ENCODE results near the gene ASPHD2.
"Not testable (repeated sequence)": the region's sequence is repeated elsewhere in the genome, so short reads cannot be mapped to it uniquely, and the experiment has no call there.

The ASPHD2 gene

DNA sequence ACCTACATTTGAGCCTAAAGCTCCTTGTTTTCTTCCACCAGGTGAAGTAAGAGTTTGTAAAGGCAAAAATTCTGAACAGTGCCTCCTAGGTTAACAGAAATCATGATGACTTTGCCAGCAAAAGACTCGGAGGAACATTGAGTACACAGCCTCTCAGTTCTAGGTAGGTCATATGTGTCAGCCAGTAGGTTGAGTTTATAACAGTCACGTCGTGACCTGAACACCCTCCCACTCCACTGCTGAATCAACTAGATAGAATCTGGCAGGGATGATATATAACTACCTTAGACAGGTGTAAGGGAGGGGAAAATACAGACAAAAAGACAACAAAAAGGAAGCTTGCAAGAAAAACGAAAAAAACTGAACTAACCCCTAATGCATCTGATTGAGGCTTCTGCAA, 12.8 kb upstream of the ASPHD2 start:
- no peak for DNase-seq

DNA sequence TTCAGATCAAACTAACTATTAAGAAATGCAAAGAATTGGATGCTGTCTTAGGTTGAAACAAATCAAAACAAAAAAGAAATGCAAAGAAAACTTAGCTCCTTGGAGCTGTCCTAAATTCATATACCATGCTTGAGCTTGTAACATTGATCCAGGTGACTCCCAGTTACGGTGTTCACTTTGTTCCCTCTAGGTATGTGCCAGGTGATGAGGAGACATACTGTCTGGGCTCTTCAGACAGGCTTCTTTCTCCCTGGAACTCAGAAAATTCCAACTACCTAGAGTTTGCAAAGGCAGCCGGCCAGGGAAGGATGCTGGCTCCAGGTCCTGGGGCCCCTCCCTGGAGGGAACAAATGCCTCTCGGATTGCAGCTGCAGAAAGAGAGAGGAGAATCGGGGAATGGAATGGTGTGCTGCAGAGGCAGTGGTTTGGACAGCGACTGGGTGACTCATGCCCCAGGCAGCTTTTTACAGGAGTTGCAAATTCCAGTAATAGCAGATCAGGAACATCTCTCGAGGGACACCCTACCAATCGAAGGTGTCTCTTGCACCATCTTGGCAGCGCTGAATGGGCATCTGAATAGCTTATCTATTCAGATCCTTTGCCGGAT, 12.3 kb upstream of the ASPHD2 start:
- DNase-seq: no peak

DNA sequence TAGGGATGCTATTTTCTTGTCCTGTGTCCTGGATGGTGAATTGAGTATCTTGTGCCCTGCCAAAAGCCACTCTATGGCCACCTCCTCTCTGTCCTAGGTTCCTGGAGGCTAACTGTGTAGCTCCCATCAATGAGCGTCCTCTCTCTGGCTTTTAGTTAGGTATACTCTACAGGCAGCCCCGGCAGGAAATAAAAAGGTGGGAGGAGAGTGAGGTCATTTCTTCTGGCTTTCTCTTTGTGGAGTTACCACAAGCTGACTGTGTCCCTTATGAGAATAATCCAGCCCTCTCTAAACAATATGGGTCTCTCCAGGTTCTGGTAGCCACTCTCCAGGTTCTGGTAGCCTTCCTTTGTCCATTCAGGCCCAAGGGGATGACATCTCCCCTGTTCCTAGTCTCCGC, 11.7 kb upstream of the ASPHD2 start:
- no peak for DNase-seq

DNA sequence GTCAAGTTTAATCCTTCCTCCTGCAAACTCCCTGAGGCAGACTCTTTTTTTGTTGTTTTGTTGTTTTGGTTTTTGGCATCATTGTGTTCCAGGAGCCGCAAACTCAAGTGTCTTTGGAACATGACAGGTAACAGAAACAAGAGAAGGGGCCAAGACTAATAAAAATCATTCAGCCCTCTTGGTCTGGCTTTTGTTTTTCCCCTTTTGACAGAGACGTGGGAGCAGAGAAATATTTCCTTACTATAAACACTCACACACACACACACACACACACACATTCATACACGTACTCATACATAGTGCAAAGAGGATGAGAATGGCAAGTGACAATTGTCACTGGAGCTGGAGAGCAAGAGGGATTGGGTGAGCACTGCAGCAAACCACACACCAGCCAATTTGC, 10.4 kb upstream of the ASPHD2 start:
- DNase-seq: no peak

DNA sequence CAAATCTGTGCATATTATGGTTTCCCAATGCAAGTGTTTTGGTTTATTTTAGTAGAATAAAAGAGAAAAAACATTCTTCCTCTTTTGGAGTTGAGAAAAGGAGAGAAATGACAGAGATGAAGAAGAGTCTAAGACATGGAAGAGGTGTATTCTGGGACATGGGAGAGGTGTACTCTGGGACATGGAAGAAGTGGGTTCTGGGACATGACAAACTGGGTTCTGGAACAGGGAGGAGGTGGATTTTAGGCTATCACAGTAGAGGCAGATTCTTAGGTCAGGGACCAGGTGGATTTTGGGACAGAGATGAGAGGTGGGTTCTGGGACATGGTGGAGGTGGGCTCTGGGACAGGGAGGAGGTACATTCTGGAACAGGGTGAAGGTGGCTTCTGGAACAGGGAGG, 2.1 kb upstream of the ASPHD2 start:
- DNase-seq: no peak

DNA sequence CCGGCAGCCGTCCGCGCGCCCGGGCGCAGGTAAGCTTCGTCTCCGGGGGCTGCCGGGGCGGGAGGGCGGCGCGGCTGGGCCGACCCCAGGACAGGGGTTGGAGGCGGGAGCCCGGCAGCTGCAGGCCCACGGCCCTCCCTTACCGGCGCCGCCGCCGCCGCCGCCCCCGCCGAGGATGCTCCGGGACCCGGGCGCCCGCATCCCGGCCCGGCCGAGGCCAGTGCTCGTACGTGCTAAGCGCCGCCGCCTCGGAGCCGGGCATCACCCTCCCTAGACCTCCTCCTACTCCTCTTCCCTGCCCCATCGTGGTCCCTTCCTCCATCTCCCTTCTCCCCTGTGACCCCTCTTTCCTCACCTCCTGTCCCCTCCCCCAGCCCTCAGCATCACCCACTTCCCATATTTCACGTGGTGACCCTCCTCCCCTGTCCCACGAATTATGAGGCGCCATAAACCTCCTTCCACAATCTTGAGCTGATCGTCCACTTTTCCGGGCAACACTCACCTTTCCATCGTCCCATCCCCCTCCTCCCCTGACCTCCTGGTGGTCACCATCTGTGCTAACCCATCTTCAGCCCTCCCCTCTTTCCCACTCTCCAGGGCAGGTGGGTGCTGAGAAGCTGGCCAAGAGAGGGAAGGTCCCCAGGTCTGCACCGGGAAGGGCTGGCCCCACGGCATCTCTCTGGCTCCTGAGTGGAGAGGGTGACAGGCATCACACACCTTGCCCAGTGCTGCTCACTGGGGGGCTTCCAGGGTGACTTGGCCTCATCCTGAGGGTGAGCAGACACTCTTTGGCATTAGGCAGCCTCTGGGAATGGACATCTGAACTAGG, 612 bp downstream of the ASPHD2 start:
- no peak for DNase-seq

DNA sequence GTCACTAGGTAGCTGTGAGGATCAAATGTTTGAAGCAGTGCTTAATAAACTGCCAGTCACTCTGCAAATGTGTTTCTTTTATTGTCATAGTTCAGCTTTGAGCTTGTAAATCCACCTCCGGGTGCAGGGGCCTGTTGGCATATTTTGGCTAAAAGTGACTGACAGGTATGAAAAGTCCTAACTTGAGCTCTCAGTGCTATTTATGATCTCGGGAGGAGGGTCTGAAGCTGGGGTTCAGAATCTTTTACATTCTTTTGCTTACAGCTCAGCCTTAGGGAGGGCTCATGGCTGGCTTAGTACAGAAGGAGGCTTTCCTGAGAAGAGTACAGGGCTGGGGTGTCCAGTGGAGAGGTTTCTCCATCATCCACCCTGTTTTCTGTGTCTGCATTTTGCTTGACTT, 1.5 kb downstream of the ASPHD2 start:
- no peak for DNase-seq

DNA sequence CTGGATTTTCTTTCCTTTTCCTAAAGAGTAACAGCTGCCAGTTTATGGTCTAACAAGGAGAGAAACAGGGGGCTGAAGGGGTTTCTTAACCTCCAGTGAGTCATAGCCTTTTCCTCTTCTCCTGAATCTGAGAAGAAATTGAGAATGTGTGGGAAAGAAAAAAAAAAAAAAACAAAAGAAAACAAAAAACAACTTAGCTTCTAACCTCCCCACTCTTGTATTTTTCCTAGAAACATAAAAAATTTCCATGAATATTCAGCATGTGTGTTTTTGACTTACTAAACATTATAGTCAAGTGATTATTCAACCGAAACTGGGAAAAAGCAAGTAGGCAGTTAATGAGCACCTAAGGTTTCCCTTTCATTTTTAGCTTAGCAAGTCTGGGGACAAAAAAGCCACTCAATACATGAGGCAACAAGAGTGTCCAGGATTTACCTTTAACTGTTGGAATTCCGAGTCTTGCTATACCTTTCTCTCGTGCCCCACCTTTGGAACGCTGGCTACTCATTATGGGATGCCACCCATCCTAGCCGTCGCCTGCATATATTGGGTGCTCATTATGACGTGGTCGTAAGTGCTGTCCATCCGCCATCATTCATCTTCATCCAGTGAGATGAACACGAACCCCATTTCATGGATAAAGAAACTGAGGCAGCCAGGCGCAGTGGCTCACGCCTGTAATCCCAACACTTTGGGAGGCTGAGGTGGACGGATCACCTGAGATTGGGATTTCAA, 2.4 kb downstream of the ASPHD2 start:
- no peak for DNase-seq

DNA sequence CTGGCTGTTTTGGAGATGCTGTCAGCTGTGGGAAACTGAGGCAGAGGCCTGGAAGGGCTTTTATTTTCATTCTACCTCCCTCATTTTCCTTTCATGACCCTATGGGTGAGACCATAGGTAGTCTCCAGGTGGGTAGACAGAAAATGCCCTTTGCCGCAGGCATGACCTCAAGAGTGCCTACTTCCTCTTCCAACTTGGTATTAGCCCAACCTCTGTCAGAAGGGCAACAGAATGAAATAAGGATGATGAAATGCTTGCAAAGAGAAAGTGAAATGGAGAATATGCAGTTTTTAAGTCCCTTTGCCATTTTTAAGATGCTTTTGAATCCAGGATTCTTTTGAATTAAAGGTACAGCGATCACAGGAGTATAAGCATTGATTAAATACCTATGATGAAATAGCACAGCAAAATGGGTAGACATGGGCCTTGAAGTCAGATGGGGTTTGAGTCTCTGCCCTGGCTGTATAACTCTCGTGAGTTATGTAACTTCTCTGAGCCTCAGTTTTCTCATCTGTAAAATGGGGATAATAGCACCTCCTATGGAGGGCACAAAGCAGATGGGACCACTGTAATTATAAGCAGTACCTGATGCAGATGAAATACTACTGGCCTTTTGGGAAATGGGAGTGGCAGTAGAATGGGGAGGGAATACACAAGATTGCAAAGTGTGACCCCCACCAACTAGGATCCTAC, 3.7 kb downstream of the ASPHD2 start:
- DNase-seq: no peak

DNA sequence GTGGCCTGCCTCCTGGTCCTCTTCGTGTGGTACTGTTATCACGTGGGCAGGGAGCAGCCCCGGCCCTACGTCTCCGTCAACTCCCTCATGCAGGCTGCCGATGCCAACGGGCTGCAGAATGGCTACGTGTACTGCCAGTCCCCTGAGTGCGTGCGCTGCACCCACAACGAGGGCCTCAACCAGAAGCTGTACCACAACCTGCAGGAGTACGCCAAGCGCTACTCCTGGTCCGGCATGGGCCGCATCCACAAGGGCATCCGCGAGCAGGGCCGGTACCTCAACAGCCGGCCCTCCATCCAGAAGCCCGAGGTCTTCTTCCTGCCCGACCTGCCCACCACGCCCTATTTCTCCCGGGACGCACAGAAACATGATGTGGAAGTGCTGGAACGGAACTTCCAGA, 4.7 kb downstream of the ASPHD2 start:
- DNase-seq: no peak

DNA sequence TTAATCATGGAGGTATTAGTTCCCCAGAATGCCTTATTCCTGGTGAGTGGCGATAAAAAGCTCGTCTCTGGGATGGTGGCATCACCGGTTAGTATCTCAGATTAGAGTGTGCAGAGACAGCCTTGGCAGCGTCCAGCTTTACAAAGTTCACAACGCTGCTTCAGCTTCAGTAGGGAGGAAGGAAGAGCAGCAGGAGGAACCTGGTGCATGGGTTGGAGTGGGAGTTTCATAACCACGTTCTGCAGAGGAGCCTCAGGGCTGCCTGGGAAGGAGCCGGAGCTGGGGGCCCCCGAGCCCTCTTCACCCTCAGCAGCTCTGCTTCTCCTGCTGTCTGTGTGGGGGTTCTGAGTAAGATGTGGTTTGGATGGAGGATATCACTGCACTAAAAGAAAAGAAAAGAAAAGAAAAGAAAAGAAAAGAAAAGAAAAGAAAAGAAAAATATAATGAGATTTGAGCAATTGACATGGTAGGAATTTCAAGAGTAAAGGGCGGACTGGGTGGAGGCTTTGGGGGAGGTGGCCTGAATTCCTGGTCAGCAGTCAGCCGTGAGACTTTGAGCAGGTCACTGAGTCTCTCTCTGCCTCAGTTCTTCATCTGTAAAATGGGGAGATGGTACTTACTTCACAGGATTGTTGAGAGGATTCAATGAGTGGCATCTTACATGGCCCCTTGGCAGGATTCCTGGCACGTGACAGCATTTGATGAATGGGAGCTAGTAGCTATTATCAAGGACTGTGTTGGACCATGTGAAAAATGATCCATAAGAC, 6.5 kb downstream of the ASPHD2 start:
- DNase-seq: peak in 1 of 56 donors; percentile 24

DNA sequence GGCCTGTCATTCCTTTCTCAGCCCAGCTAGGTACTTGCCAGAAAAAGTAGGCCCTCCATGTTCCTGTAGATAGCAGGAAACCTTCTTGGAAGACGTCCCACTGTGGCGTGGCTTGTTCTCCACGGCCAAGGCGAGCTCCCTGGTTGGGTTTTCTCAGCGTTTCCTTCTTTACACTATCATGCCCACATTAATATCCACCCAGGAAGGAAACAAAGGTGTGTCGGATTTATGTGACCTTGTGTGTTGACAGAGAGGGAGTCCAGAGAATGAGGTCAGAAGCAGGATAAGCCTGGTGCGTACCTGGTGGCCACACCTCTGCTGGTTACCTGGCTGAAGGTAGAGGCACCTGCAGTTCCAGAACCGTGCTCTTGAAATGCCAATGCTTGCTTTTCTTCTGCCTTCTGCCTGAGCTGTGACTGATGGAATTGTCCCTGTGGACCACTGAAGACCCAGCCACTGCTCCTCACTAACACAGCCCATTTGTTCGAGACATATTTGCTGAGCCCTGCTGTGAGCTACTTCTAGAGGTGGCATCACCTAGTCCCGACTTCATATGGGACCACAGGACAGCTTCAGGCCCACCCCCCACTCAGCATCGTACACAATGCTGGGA, 7.9 kb downstream of the ASPHD2 start:
- DNase-seq: no peak

DNA sequence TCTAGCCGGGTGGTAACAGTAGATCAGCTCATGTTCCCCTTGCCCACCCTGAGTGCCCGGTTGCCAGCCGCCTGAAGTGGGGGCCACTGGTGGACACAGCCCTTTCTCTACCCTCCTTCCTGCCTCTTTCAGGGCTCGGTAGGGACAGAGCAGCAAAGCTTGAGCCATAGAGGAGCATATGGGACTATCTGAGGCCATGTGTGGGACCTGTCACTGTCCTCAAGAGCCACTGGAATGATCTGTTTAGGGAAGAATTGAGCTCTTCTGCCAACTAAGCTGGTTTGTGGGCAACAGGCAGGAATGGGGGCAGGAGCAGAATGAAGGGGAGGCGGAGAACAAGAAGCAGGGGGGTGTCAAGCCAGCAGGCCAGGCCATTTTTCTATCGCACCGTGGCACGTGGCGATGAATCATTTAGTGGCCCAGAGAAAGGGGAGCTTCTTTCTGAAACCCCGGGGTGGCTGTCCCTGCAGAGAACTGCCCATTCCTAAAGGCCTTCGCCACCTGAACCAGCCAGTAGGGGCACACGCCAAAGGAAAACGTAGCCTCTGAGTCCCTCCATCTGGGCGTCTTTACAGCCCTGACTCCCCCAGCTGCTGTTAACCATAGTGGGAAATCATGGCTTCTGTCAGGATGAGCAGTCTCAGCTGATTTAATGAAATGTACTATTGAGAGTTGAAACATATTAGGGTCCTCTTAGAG, 8.8 kb downstream of the ASPHD2 start:
- DNase-seq: no peak

DNA sequence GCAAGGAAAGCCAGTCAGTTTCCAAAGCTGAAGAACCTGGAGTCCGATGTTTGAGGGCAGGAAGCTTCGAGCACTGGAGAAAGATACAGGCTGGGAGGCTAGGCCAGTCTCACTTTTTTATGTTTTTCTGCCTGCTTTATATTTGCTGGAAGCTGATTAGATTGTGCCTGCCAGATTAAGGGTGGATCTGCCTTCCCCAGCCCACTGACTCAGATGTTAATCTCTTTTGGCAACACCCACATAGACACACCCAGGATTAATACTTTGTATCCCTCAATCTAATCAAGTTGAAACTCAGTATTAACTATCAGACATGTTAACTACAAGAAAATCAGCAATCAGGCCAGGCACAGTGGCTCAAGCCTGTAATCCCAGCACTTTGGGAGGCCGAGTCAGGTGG, 9.7 kb downstream of the ASPHD2 start:
- DNase-seq: not testable (repeated sequence)

DNA sequence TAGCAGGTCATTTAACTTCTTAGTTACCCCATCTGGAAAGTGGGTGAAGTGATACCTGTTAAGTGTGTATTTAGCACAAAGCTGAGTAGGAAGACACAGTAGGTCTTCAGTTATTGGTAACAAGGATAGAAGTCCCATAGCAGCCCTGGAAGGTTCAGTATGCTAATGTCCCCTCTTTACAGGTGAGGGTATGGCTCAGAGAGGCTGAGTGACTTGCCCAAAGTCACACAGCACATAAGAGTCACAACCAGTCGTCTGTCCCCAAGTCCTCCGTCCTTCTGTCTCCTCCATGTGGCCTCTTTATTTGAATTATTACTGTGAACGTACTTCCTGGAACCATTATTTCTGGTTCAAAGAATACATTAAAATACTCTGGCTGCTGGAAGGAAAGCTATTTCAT, 10.5 kb downstream of the ASPHD2 start:
- no peak for DNase-seq

DNA sequence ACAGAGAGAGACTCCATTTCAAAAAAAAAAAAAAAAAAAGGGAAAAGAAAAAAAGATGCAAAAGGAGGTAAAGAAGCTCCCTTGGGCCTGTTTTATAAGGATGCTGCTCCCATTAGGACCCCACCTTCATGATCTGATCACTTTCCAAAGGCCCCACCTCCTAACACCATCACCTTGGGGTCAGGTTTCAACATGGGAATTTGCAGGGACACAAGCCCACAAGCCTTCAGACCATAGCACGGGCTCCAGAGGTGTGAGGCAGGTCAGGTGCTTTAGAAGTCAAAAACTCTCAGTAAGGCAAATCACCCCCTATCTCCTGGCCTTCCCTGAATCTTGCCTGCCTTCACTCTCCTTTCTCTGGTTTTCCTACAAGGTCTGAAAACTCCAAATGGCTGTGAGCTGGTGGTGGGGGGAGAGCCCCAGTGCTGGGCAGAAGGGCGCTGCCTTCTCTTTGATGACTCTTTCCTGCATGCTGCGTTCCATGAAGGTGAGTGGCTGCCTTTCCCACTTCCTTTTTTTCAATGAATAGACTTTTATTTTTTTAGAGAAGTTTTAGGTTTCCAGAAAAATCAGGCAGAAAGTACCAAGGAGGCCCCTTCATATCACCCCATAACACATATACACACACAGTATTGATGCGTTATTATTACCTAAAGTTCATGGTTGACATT, 13.2 kb downstream of the ASPHD2 start:
- no peak for DNase-seq

DNA sequence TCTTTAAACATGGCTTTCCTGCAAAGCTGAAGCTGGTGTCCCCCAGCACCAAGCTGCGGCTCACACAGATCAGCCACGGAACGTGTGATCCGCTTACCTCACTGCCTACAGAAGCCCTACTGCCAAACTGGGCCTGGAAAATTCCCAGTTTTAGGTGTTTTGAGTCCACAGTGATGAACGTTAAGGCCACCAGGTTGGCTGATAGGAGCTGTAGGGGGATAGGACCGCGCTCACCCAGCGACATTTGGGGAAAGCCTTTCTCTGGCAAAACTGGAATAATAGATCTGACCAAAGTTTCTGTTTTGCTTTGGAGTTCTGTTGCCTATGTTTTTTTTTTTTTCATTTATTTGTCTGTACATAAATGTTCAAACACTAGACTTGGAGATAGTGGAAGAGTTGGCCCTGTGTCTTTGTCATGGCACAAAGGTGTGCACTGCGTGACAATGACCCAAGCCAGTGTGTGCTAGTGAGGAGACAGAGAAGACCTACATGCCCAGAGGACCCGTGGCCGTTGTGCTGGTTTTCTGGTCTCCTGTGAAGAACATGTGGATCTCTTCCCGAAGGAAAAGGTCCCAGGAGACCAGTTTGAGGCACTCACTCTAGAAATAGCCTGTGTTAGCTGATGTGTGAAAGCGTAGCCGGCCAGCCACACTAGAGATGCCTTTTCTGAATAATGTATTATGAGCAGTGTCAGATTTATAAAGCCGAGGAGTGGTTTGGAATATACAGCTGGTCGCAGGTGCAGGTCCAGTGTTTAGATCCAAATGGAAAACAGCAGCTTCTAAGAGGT, 15.0 kb downstream of the ASPHD2 start:
- DNase-seq: no peak

DNA sequence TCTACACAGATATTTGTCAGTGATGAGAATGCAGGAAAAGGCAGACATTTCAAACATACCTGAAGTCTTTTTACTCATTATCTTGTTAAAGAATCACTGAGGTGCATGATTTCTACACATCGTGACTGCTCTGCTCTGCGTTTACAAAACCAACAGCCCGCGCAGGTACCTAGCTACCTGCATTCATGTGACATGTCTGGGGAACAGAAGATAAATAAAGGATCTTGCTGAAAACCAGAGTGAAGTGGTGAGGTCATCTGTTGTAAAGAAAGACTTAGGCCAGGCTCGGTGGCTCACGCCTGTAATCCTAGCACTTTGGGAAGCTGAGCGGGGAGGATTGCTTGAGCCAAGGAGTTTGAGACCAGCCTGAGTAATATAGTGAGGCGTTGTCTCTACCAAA, 15.7 kb downstream of the ASPHD2 start:
- no peak for DNase-seq

All from amygdala (tissue), 56 donors.